ENCODE data around the gene TMEM192.

- TF ChIP-seq REST (IDR thresholded peaks at IDR 0.05; ENCODE audit: insufficient read depth in 1 of 2, low read depth in 2 of 2, low read length in 2 of 2) = no peak
- TF ChIP-seq TAF1 (IDR thresholded peaks at IDR 0.05; ENCODE audit: borderline replicate concordance, insufficient read depth, low read length) = no peak
- no peak for TF ChIP-seq POLR2AphosphoS5 (IDR thresholded peaks at IDR 0.05; ENCODE audit: low read depth, low read length)
- no peak for TF ChIP-seq SIN3A (IDR thresholded peaks at IDR 0.05; ENCODE audit: borderline replicate concordance, insufficient read depth, low read length)
Measured at GRCh38 chr4:165115301-165115700, 2.6 kb upstream of the TMEM192 start.

Data from PFSK-1 (cell line).